Activated CD4-positive, alpha-beta T cell treated with anti-CD3 and anti-CD28 coated beads, Interleukin-2, Interleukin-6, amounts not matched to agents 100 ng/mL and 50 ng/mL, durations not matched to agents 16 hours and 8 hours (primary cell): ENCODE results near the gene TMEM54.

ENCODE experiments used
- DNase-seq: peaks from one replicate; pipeline ENCODE4 v3.0.0-alpha.2; 2020

TMEM54 gene

DNA sequence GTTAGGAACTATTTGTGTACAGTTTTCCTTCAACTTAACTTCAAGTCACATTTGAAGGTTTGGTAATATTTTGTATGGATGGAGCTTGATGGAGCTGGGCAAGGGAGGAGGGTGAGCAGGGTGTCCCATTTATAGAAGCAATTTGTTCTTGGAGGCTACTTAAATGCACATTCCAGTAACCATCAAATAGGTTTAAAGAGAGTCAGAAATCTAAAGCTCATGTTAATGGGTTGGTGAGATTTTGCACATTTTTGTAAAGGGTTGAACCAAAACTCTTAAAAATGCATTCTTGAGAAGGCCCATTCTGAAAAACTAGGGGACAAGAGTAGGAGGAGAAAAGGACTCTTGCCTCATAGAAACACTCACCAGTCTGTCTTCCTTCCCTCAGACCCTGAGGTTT lies 40.6 kb downstream of the TMEM54 start:
- DNase-seq: no peak

DNA sequence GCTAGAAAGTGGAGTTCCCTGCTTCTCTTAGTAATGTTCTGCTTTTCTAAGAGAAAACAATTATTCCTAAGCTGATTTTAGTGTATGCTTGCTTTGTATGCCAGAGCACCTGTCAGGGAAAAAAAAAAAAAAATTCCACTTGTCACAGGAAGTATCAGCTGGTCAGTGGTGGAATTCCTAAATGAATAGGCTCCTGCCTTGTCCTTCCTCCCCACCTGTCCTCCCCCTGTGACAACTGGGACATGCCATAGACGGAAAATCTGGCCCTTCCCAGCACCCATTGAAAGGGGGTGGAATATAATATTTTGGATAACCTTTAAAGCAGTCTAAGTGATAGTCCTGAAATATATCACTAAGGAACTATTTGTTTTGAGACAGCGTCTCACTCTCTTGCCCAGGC lies 41.3 kb downstream of the TMEM54 start:
- DNase-seq: no peak

DNA sequence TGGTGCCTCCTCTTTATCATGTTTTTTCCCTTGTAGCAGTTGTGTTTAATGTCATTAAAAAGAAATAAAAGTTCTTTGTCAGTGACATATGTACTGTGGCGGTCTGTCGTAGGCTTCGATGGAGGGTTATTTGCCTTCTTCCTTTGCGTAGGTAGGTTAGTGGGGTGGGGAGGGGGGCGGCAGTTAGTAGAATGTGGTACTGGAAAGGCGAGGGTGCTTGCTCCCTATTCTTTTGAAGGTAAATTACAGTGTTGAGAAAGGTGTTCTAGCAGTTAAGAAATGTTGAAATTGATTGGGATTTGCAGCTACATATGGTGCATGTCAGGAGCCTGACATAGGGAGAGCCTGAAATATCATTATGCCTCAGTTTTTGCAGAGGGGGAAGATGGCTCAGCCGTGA lies 42.4 kb downstream of the TMEM54 start:
- no peak for DNase-seq

DNA sequence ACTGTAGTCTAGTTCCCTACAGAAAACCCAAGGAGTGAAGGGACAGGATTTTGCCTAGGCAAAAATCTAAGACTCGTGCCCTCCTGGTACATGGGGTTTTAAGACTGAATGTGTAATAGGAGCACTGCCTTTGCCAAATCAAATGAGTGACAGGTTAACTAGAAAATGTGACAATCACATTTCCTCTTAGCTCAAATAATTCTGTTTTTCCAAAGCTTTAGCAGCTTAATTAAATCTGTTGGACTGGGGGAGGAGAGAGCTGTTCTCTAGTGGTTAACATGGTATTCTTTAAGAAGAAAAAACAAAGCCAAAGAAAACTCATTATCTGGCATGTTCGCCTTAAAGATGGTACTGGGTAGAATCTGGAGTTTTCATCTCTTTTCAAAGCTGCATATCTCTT lies 43.1 kb downstream of the TMEM54 start:
- no peak for DNase-seq

DNA sequence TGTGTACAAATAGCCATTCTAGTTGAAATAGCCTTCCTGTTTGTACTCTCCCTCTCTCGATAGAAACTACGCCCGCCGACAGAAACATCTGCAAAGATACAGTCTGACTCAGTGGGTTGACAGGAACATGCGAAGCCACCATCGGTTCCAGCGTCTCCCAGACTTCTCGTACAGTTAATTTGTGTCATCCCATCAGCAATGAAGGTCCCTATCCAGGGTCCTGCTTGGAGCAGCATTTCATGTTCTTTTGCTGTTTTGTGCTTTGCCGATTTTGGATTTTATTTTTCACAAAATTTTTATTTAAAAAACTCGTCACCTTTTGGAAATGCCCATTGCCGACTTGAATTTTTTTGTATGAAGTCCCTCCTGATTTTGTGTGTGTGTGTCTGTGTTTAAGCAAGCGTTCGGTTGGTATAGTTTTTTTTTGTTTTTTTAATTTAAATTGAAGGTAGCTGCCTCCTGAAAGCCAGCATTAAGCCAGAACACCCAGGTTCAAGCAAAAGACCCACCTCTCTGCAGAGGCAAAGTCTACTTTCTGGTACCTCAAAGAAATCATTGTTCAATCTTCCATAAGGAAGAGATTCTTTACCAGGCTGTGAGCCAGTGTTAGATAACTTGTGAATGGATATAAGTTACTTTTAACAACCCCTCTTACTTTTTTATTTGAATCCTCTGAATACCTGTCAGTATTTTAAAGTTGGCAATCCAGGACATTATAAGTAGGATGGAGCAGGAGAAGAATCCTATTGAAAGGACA lies 45.1 kb downstream of the TMEM54 start:
- no peak for DNase-seq

DNA sequence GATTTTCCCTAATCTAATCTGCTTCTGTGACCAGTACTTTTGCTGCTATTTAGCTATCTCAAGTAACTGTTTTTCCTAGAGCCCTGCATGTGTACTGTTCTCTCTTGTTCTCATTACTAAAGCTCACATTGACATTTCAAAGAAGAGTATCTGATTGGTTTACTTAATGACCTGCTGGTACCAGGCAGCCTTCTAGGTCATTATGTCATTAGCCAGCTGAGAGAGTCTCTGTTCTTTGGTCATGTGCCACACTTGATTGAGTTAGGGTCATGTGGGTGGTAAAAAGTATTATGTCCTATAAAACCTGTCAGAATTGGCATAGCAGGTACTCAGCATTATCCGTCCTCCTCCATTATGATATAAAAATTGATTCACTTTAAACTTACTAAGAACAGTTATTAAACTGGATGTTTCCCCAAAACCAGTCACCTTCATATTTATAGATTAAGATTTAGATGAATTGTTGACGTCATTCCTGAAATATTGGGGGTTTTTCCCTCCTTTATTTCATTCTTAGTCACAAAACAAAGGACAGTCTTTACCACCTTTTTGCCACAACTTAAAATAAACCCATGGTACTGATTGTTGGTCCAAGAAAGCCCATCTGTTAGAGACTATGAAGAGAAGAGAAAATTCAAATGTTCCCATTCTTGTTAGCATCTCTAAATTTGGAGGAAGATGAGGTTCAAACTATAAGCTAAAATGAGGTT lies 52.7 kb downstream of the TMEM54 start:
- DNase-seq: no peak
